K562 (cell line): ENCODE data around the gene POFUT2. TPM values are rescaled to one million over a fixed set of nuclear protein-coding genes. Genes with fewer than 3 reads are reported as not detected.
A peak's percentile ranks its signal among the peaks of the same experiment; 100 is the strongest.
"Not testable (repeated sequence)": the region's sequence is repeated elsewhere in the genome, so short reads cannot be mapped to it uniquely, and the experiment has no call there.

Experiments used
- ATAC-seq: fragments of 200-7000 bp; cut with Tn5 transposase; 3 replicates; pipeline ENCODE4 v1.9.1; 2020; ENCODE audit warnings: moderate library complexity
- BruUV-seq: library from RNA; stranded (reverse); fragments of 400-500 nt; replicated peaks from 2 replicates; lab custom pipeline; 2021; lab: Mats Ljungman, UMichigan
- CTCF ChIA-PET: fragments of 300-600 bp; formaldehyde crosslinking; extraction: SDS; loops from one replicate; lab custom pipeline; 2021; ENCODE audit warnings: low intra/inter-chr PET ratio; lab: Yijun Ruan, JAX
- POLR2A ChIA-PET: fragments of 300-600, 350-650 bp; sonication (Branson Sonifier 250); formaldehyde crosslinking; extraction: SDS; loops from one replicate; lab custom pipeline; 2021; ENCODE audit warnings: antibody characterized with exemption, inconsistent platforms; lab: Yijun Ruan, JAX
- DNase-seq, 4 experiments: peaks; one replicate each; pipeline versions ENCODE4 v3.0.0 to v3.0.0-alpha.2; 2011 to 2018; ENCODE audit warnings: low spot score in 3 of 4, mixed read lengths in 3 of 4; ENCODE audit errors: extremely low read depth in 1 of 4
- FAIRE-seq: peaks from 2 replicates; lab custom pipeline; 2011; peaks lifted over from hg19 to GRCh38; lab: Jason Lieb, UNC
- H2AFZ ChIP-seq: 2 replicates; pipeline ENCODE4 v1.6.0; 2011; ENCODE audit warnings: low read depth, low read length, control low read depth, inconsistent platforms
- H3K27ac ChIP-seq: fragments of 200-600 bp; 3 replicates; pipeline ENCODE4 v1.8.0; 2011; ENCODE audit warnings: low read depth, mild to moderate bottlenecking, control low read depth, inconsistent platforms, low read length, moderate library complexity, mixed read lengths; ENCODE audit errors: extremely low read depth
- H3K27me3 ChIP-seq, 2 experiments: fragments of 300-600 bp in 1 of 2; 2 replicates in 1 of 2; 3 replicates in 1 of 2; pipeline versions ENCODE4 v1.6.0 to v1.8.0; 2011; ENCODE audit warnings: inconsistent platforms in 2 of 2, low read length in 2 of 2, mild to moderate bottlenecking in 1 of 2, mixed read lengths in 1 of 2, moderate library complexity in 1 of 2; ENCODE audit not compliant: control insufficient read depth in 2 of 2, insufficient read depth in 2 of 2
- H3K36me3 ChIP-seq: fragments of 300-600 bp; 3 replicates; pipeline ENCODE4 v1.8.0; 2011; ENCODE audit warnings: mild to moderate bottlenecking, low read length, inconsistent platforms; ENCODE audit not compliant: control insufficient read depth, insufficient read depth
- H3K4me1 ChIP-seq, 2 experiments: fragments of 200-600 bp in 1 of 2; replicated peaks in 1 of 2; 2 replicates in 1 of 2; 3 replicates in 1 of 2; pipeline versions ENCODE4 v1.5.1 to v1.8.0; 2011; ENCODE audit warnings: inconsistent platforms in 2 of 2, low read length in 2 of 2, mild to moderate bottlenecking in 1 of 2, mixed read lengths in 1 of 2, moderate library complexity in 1 of 2; ENCODE audit not compliant: control insufficient read depth in 2 of 2, insufficient read depth in 2 of 2
- H3K4me2 ChIP-seq: 2 replicates; pipeline ENCODE4 v1.6.1; 2011; ENCODE audit warnings: low read length, control low read depth, inconsistent platforms, mixed read lengths; ENCODE audit not compliant: insufficient read depth
- H3K4me3 ChIP-seq: fragments of 200-600 bp; sonication (generic), shearing (Covaris generic); 2 replicates; pipeline ENCODE4 v1.5.1; 2016; ENCODE audit warnings: control low read depth, inconsistent platforms
- H3K79me2 ChIP-seq: fragments of 200-600 bp; 3 replicates; pipeline ENCODE4 v1.8.0; 2011; ENCODE audit warnings: low read length, inconsistent platforms; ENCODE audit not compliant: control insufficient read depth, insufficient read depth
- H3K9ac ChIP-seq, 2 experiments: 2 replicates each; pipeline versions ENCODE4 v1.6.0 to v1.6.1; 2011; ENCODE audit warnings: low read depth in 2 of 2, low read length in 2 of 2, control low read depth in 1 of 2, inconsistent platforms in 1 of 2, mild to moderate bottlenecking in 1 of 2, mixed read lengths in 1 of 2; ENCODE audit not compliant: insufficient read depth in 1 of 2
- H3K9me1 ChIP-seq: one replicate; pipeline ENCODE4 v1.6.0; 2011; ENCODE audit warnings: inconsistent platforms, mild to moderate bottlenecking, low read length, moderate library complexity; ENCODE audit not compliant: control insufficient read depth, insufficient read depth
- H3K9me3 ChIP-seq: replicated peaks from 2 replicates; pipeline ENCODE4 v1.5.1; 2011; ENCODE audit warnings: low read depth, low read length, inconsistent platforms; ENCODE audit not compliant: control insufficient read depth, insufficient read depth
- H4K20me1 ChIP-seq: replicated peaks from 2 replicates; pipeline ENCODE4 v1.6.1; 2011; ENCODE audit warnings: low read length, inconsistent platforms, mixed read lengths; ENCODE audit not compliant: control insufficient read depth, insufficient read depth
- ARID1B ChIP-seq: fragments of 450-650 bp; IDR thresholded peaks from 2 replicates; pipeline ENCODE4 v1.6.1; 2016; ENCODE audit warnings: antibody characterized with exemption, mild to moderate bottlenecking, inconsistent platforms
- ASH1L ChIP-seq: fragments of 450-650 bp; IDR thresholded peaks from 2 replicates; pipeline ENCODE4 v1.6.1; 2018; ENCODE audit warnings: borderline replicate concordance, mild to moderate bottlenecking, low read depth; ENCODE audit not compliant: partially characterized antibody
- BCOR ChIP-seq: fragments of 450-650 bp; IDR thresholded peaks from 2 replicates; pipeline ENCODE4 v1.6.1; 2016
- CBFA2T3 ChIP-seq: fragments of 450-650 bp; IDR thresholded peaks from 2 replicates; pipeline ENCODE4 v1.6.1; 2017
- EHMT2 ChIP-seq: fragments of 450-650 bp; IDR thresholded peaks from 2 replicates; pipeline ENCODE4 v1.6.1; 2018; ENCODE audit warnings: antibody characterized with exemption
- MCM5 ChIP-seq: fragments of 450-650 bp; IDR thresholded peaks from 2 replicates; pipeline ENCODE4 v1.6.1; 2016; ENCODE audit warnings: low read depth
- SMARCE1 ChIP-seq: fragments of 450-650 bp; IDR thresholded peaks from 2 replicates; pipeline ENCODE4 v1.7.1; 2016; ENCODE audit warnings: mild to moderate bottlenecking
- ZNF146 ChIP-seq: IDR thresholded peaks from one replicate; pipeline ENCODE4 v1.6.1; 2018; ENCODE audit warnings: missing compliant biosample characterization; ENCODE audit not compliant: unreplicated experiment
- ZNF165 ChIP-seq: fragments of 250-450 bp; sonication (Bioruptor Pico); IDR thresholded peaks from 2 replicates; pipeline ENCODE4 v1.4.0; 2020; ENCODE audit warnings: borderline replicate concordance
- ZZZ3 ChIP-seq: fragments of 450-650 bp; IDR thresholded peaks from 2 replicates; pipeline ENCODE4 v1.6.1; 2016; ENCODE audit warnings: antibody characterized with exemption, mild to moderate bottlenecking, moderate library complexity
- WGBS: fragments of 100-300 bp; shearing (Covaris generic); methylation state at CpG from one replicate; pipeline ENCODE4 v1.1.6; 2016; ENCODE audit warnings: low coverage, mixed read lengths; ENCODE audit not compliant: insufficient coverage; ENCODE audit errors: missing lambda C conversion rate; 5-methylcytosine and 5-hydroxymethylcytosine counted together
- in situ Hi-C: fragments of 300-500 bp; cut with MboI; formaldehyde crosslinking; loops from 4 replicates; pipeline ENCODE4 v1.15.0; 2018; ENCODE audit warnings: inconsistent platforms, mixed read lengths
- intact Hi-C: fragments of 100-400 bp; cut with micrococcal nuclease; formaldehyde crosslinking; loops from 2 replicates; pipeline ENCODE4 v1.14.2; 2022
- polyA plus RNA-seq, 8 experiments: library from polyadenylated mRNA; depleted of rRNA in 4 of 8; stranded (reverse) in 5 of 8; unstranded in 3 of 8; fragments of >200 nt; fragmentation: Nextera tagmentation in 2 of 8; fragmentation: Illumina TruSeq in 1 of 8; extraction: Ambion mirVana in 2 of 8; extraction: Trizol in 1 of 8; gene quantifications; 2 replicates each; pipeline versions ENCODE4 v1.2.1 to v1.2.3, GENCODE V29; 2011 to 2014; ENCODE audit warnings: inconsistent platforms in 1 of 8, missing spikeins in 1 of 8
- total RNA-seq, 7 experiments: library from RNA; depleted of rRNA in 6 of 7; stranded (reverse); fragments of >200 nt in 6 of 7; fragmentation: Illumina TruSeq in 2 of 7; extraction: Trizol in 2 of 7; gene quantifications; 2 replicates each; pipeline versions ENCODE4 v1.2.1 to v1.2.3, GENCODE V29; 2011 to 2021; ENCODE audit warnings: low replicate concordance in 1 of 7
- TF ChIP-seq, protein P1 (sequence below): conservative IDR thresholded peaks from 2 replicates; pipeline ENCODE4 v1.6.1; 2011; ENCODE audit warnings: low read depth, mild to moderate bottlenecking, low read length; ENCODE audit not compliant: control insufficient read depth
- TF ChIP-seq, protein P2 (sequence below): fragments of 450-650 bp; formaldehyde crosslinking; IDR thresholded peaks from 2 replicates; pipeline ENCODE4 v1.4.0; 2022; ENCODE audit warnings: missing genetic modification characterization

Gene POFUT2
- total and polyA plus RNA-seq, 9 of the 15 experiments (the other 6 are each of a cell fraction or from before 2014, with no cell fraction given), result 1.1 to 24.2 (median 11.0) TPM

GRCh38 chr21:45315676-45316470, 28.2 kb upstream of the POFUT2 start:
- in situ Hi-C loops, intact Hi-C loops, H3K27ac ChIP-seq, H3K4me3 ChIP-seq, DNase-seq, H3K4me2 ChIP-seq, ATAC-seq, H3K9ac ChIP-seq, H2AFZ ChIP-seq, H3K9me3 ChIP-seq, FAIRE-seq, H3K79me2 ChIP-seq, BruUV-seq, H4K20me1 ChIP-seq, H3K9me1 ChIP-seq, H3K36me3 ChIP-seq: not testable (repeated sequence)
- TF ChIP-seq BCOR (0 out of 2 replicates have a peak, but pooled peaks have one; percentile 15), ZNF146 (CRISPR knock-in tag) (peak; percentile 63)
- ChIA-PET POLR2A (interaction anchor here (1.1 kb wide), 1 partner anchor 163 kb away, joined by 3 read pairs; no protein-coding TSS in a partner anchor), CTCF (interaction anchor here (0.6 kb wide), 1 partner anchor 177 kb away, joined by 3 read pairs; no protein-coding TSS in a partner anchor)
- 16% methylated on average over 7 of the region's 7 CpGs for WGBS
- peaks cover 15 to 17% of the 10 kb centered on the region in 2 experiments; a peak in 4 of 5 replicates for H3K27me3 ChIP-seq
- H3K4me1 ChIP-seq, result peaks cover 4 to 38% of the 10 kb centered on the region in 2 experiments; a peak in 4 of 5 replicates

GRCh38 chr21:45313682-45314081, 26.0 kb upstream of the POFUT2 start:
- POLR2A ChIA-PET, result interaction anchor here (0.8 to 1.2 kb wide), 3 partner anchors 9 to 204 kb away, joined by 3 read pairs; no protein-coding TSS in a partner anchor
- H3K9me1 ChIP-seq, result no peaks in the 10 kb centered on the region
- H3K9ac ChIP-seq, result no peak overlapping the region
- H2AFZ ChIP-seq, result no peak overlapping the region
- FAIRE-seq, result peak; percentile 26
- H3K4me1 ChIP-seq, result peaks cover 8 to 26% of the 10 kb centered on the region in 2 experiments
- 0% methylated on average over 3 of the region's 3 CpGs for WGBS
- no peak for DNase-seq
- in situ Hi-C loops, result no loop called here
- CTCF ChIA-PET, result no interaction called here
- H3K4me2 ChIP-seq, result no peak overlapping the region
- no peaks in the 10 kb centered on the region for H3K9me3 ChIP-seq
- no peaks in the 10 kb centered on the region for H3K36me3 ChIP-seq
- peaks cover 4% of the 10 kb centered on the region; the same call in 1 of the 2 replicates for H4K20me1 ChIP-seq
- intact Hi-C loops, result no loop called here
- no peaks in the 10 kb centered on the region for H3K79me2 ChIP-seq
- BruUV-seq, result no TSS peak
- H3K27me3 ChIP-seq, result peaks cover 15 to 29% of the 10 kb centered on the region in 2 experiments; a peak in 4 of 5 replicates
- ATAC-seq, result no peak
- H3K27ac ChIP-seq, result no peak overlapping the region
- H3K4me3 ChIP-seq, result no peak overlapping the region
- no peak for TF ChIP-seq ZZZ3
- TF ChIP-seq ZNF165, result no peak
- TF ChIP-seq, protein P1, sequence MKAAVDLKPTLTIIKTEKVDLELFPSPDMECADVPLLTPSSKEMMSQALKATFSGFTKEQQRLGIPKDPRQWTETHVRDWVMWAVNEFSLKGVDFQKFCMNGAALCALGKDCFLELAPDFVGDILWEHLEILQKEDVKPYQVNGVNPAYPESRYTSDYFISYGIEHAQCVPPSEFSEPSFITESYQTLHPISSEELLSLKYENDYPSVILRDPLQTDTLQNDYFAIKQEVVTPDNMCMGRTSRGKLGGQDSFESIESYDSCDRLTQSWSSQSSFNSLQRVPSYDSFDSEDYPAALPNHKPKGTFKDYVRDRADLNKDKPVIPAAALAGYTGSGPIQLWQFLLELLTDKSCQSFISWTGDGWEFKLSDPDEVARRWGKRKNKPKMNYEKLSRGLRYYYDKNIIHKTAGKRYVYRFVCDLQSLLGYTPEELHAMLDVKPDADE, result no peak
- TF ChIP-seq SMARCE1, result no peak
- TF ChIP-seq CBFA2T3, result peak; percentile 64
- TF ChIP-seq ASH1L, result no peak
- TF ChIP-seq EHMT2, result no peak
- no peak for TF ChIP-seq MCM5
- TF ChIP-seq ARID1B, result peak; percentile 30; the same call in 1 of the 2 replicates
- TF ChIP-seq, protein P2, sequence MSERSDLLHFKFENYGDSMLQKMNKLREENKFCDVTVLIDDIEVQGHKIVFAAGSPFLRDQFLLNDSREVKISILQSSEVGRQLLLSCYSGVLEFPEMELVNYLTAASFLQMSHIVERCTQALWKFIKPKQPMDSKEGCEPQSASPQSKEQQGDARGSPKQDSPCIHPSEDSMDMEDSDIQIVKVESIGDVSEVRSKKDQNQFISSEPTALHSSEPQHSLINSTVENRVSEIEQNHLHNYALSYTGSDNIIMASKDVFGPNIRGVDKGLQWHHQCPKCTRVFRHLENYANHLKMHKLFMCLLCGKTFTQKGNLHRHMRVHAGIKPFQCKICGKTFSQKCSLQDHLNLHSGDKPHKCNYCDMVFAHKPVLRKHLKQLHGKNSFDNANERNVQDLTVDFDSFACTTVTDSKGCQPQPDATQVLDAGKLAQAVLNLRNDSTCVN, result no peak
